ENCODE results near the gene ALOX12. TPM values are rescaled to one million over a fixed set of nuclear protein-coding genes. Genes with fewer than 3 reads are reported as not detected.

The ALOX12 gene
- total and polyA plus RNA-seq, 2 experiments from 2014 or later, result 0.31 TPM; not detected in 1

- Histone ChIP-seq H2AFZ (no peak overlapping the region), H3K4me3 (no peak overlapping the region), H3K9ac (no peak overlapping the region), H4K20me1 (ENCODE audit: insufficient read depth) (no peaks in the 10 kb centered on the region), H3F3A (ENCODE audit: insufficient read depth) (peaks cover 7% of the 10 kb centered on the region; the same call in 1 of the 2 replicates), H3K9me2 (ENCODE audit: insufficient read depth) (no peaks in the 10 kb centered on the region), H3K27ac (no peak overlapping the region), H3K4me2 (ENCODE audit: unreplicated experiment) (no peak overlapping the region), H3K9me3 (ENCODE audit: low read depth) (no peaks in the 10 kb centered on the region), H3K36me3 (ENCODE audit: low read depth) (no peaks in the 10 kb centered on the region), H3K79me2 (ENCODE audit: insufficient read depth) (no peaks in the 10 kb centered on the region), H3K4me1 (ENCODE audit: insufficient read depth) (peaks cover 3% of the 10 kb centered on the region; the same call in 1 of the 2 replicates), H3K27me3 (replicated peaks; ENCODE audit: insufficient read depth) (peaks cover 15% of the 10 kb centered on the region)
- 59 to 76% methylated on average over 29 to 43 of the region's 43 CpGs for WGBS, 2 experiments (ENCODE audit: low coverage in 1 of 2, low lambda C conversion rate in 2 of 2, missing lambda C conversion rate in 2 of 2)
- TF ChIP-seq EZH2 (IDR thresholded peaks at IDR 0.05; ENCODE audit: insufficient read depth, poor library complexity, severe bottlenecking) (no peak), EZH2phosphoT487 (IDR thresholded peaks at IDR 0.05; ENCODE audit: insufficient read depth, low read depth) (no peak)
- DNase-seq, result no peak
- in situ Hi-C loops (cut with MboI), result no loop called here
Measured at GRCh38 chr17:7041607-7042500, 46.0 kb downstream of the ALOX12 start.

GRCh38 chr17:7042501-7043181 is 46.8 kb downstream of the ALOX12 start:
- peaks cover 3% of the 10 kb centered on the region for H3K4me1 ChIP-seq (ENCODE audit: insufficient read depth)
- DNase-seq, result no peak
- peaks cover 15% of the 10 kb centered on the region for H3K27me3 ChIP-seq (replicated peaks; ENCODE audit: insufficient read depth)
- H2AFZ ChIP-seq, result 0 out of 2 replicates have a peak overlapping the region, but pooled peaks have one; percentile 85
- H3K4me3 ChIP-seq, result peak overlapping the region; percentile 63; the same call in 1 of the 2 replicates
- H3K9me3 ChIP-seq (ENCODE audit: low read depth), result no peaks in the 10 kb centered on the region
- 39% methylated on average over 37 to 53 of the region's 53 CpGs for WGBS, 2 experiments (ENCODE audit: low coverage in 1 of 2, low lambda C conversion rate in 2 of 2, missing lambda C conversion rate in 2 of 2)
- no peaks in the 10 kb centered on the region for H3K36me3 ChIP-seq (ENCODE audit: low read depth)
- H3K27ac ChIP-seq, result no peak overlapping the region
- in situ Hi-C loops (cut with MboI), result no loop called here
- no peak overlapping the region; the same call in 1 of the 2 replicates for H3K9ac ChIP-seq
- H3K9me2 ChIP-seq (ENCODE audit: insufficient read depth), result no peaks in the 10 kb centered on the region
- no peaks in the 10 kb centered on the region for H3K79me2 ChIP-seq (ENCODE audit: insufficient read depth)
- H3F3A ChIP-seq (ENCODE audit: insufficient read depth), result peaks cover 7% of the 10 kb centered on the region; the same call in 1 of the 2 replicates
- no peak for TF ChIP-seq EZH2 (IDR thresholded peaks at IDR 0.05; ENCODE audit: insufficient read depth, poor library complexity, severe bottlenecking)
- no peak for TF ChIP-seq EZH2phosphoT487 (IDR thresholded peaks at IDR 0.05; ENCODE audit: insufficient read depth, low read depth)
- no peaks in the 10 kb centered on the region for H4K20me1 ChIP-seq (ENCODE audit: insufficient read depth)
- peak overlapping the region; percentile 72 for H3K4me2 ChIP-seq (ENCODE audit: unreplicated experiment)

- TF ChIP-seq EZH2 (IDR thresholded peaks at IDR 0.05; ENCODE audit: insufficient read depth, poor library complexity, severe bottlenecking), result peak; percentile 35
- TF ChIP-seq EZH2phosphoT487 (IDR thresholded peaks at IDR 0.05; ENCODE audit: insufficient read depth, low read depth), result no peak
- no peak for DNase-seq
- H2AFZ ChIP-seq, result peak overlapping the region; percentile 85
- no peaks in the 10 kb centered on the region for H3K9me2 ChIP-seq (ENCODE audit: insufficient read depth)
- peak overlapping the region; percentile 63 for H3K4me3 ChIP-seq
- no peak overlapping the region for H3K27ac ChIP-seq
- H3K4me1 ChIP-seq (ENCODE audit: insufficient read depth), result peaks cover 3% of the 10 kb centered on the region
- WGBS, 2 experiments (ENCODE audit: low coverage in 1 of 2, low lambda C conversion rate in 2 of 2, missing lambda C conversion rate in 2 of 2), result 3 to 14% methylated on average over 11 to 21 of the region's 21 CpGs
- no peaks in the 10 kb centered on the region for H3K36me3 ChIP-seq (ENCODE audit: low read depth)
- H3K9ac ChIP-seq, result peak overlapping the region; percentile 67
- peak overlapping the region; percentile 72 for H3K4me2 ChIP-seq (ENCODE audit: unreplicated experiment)
- H3F3A ChIP-seq (ENCODE audit: insufficient read depth), result peaks cover 7% of the 10 kb centered on the region; the same call in 1 of the 2 replicates
- peaks cover 15% of the 10 kb centered on the region for H3K27me3 ChIP-seq (replicated peaks; ENCODE audit: insufficient read depth)
- in situ Hi-C loops (cut with MboI), result no loop called here
- H4K20me1 ChIP-seq (ENCODE audit: insufficient read depth), result no peaks in the 10 kb centered on the region
- H3K9me3 ChIP-seq (ENCODE audit: low read depth), result no peaks in the 10 kb centered on the region
- H3K79me2 ChIP-seq (ENCODE audit: insufficient read depth), result no peaks in the 10 kb centered on the region
Measured at GRCh38 chr17:7043182-7043496, 47.3 kb downstream of the ALOX12 start.

GRCh38 chr17:7043497-7044198 is 47.8 kb downstream of the ALOX12 start, which contains the start of gene SLC16A11:
Gene SLC16A11, minus strand, starts transcription at chr17:7044092. Its CDS starts 579 bp downstream, at chr17:7043513.
- 7 to 14% methylated on average over 22 to 55 of the region's 58 CpGs for WGBS, 2 experiments (ENCODE audit: low coverage in 1 of 2, low lambda C conversion rate in 2 of 2, missing lambda C conversion rate in 2 of 2)
- H3K36me3 ChIP-seq (ENCODE audit: low read depth), result no peaks in the 10 kb centered on the region
- no peak within 1 kb of the TSS for H3K27ac ChIP-seq
- H3K9ac ChIP-seq, result peak within 1 kb of the TSS; percentile 67
- peak within 1 kb of the TSS; percentile 85 for H2AFZ ChIP-seq
- no peaks in the 10 kb centered on the region for H3K9me2 ChIP-seq (ENCODE audit: insufficient read depth)
- DNase-seq, result peak; percentile 62
- peaks cover 7% of the 10 kb centered on the region; the same call in 1 of the 2 replicates for H3F3A ChIP-seq (ENCODE audit: insufficient read depth)
- H3K4me2 ChIP-seq (ENCODE audit: unreplicated experiment), result peak within 1 kb of the TSS; percentile 72
- H3K4me1 ChIP-seq (ENCODE audit: insufficient read depth), result peaks cover 3% of the 10 kb centered on the region
- H3K9me3 ChIP-seq (ENCODE audit: low read depth), result no peaks in the 10 kb centered on the region
- no peaks in the 10 kb centered on the region for H3K79me2 ChIP-seq (ENCODE audit: insufficient read depth)
- H3K4me3 ChIP-seq, result peak within 1 kb of the TSS; percentile 63
- H4K20me1 ChIP-seq (ENCODE audit: insufficient read depth), result no peaks in the 10 kb centered on the region
- H3K27me3 ChIP-seq (replicated peaks; ENCODE audit: insufficient read depth), result peaks cover 15% of the 10 kb centered on the region
- TF ChIP-seq EZH2phosphoT487 (IDR thresholded peaks at IDR 0.05; ENCODE audit: insufficient read depth, low read depth), result no peak
- peak; percentile 68 for TF ChIP-seq EZH2 (IDR thresholded peaks at IDR 0.05; ENCODE audit: insufficient read depth, poor library complexity, severe bottlenecking)
- in situ Hi-C loops (cut with MboI), result no loop called here

Measured in GM23248 (cell line).